IMR-90 (cell line): ENCODE measurements around the gene ASTN2. TPM values are rescaled to one million over a fixed set of nuclear protein-coding genes. Genes with fewer than 3 reads are reported as not detected.

ENCODE experiments used
- ATAC-seq: fragments of 200-7000 bp; cut with Tn5 transposase; 2 replicates; pipeline ENCODE4 v1.9.1; 2020; ENCODE audit warnings: low read depth, mild to moderate bottlenecking, moderate library complexity
- BruUV-seq: library from RNA; stranded (reverse); fragments of 400-500 nt; replicated peaks from 2 replicates; lab custom pipeline; 2021; lab: Mats Ljungman, UMichigan
- CTCF ChIA-PET: fragments of 300-600 bp; formaldehyde crosslinking; extraction: SDS; loops from one replicate; lab custom pipeline; 2021; ENCODE audit warnings: antibody characterized with exemption; lab: Yijun Ruan, JAX
- POLR2A ChIA-PET: fragments of 300-600 bp; sonication (Branson Sonifier 250); formaldehyde crosslinking; loops from one replicate; lab custom pipeline; 2022; ENCODE audit warnings: antibody characterized with exemption; ENCODE audit not compliant: unreplicated experiment; lab: Charles Lee
- DNase-seq: peaks from one replicate; pipeline ENCODE4 v3.0.0; 2013
- H2AFZ ChIP-seq: replicated peaks from 2 replicates; pipeline ENCODE3; 2013; ENCODE audit warnings: low read length, mild to moderate bottlenecking; ENCODE audit not compliant: poor library complexity
- H2AK5ac ChIP-seq: 2 replicates; pipeline ENCODE4 v1.6.1; 2013; ENCODE audit warnings: low read depth, low read length, inconsistent platforms
- H2AK9ac ChIP-seq: replicated peaks from 2 replicates; pipeline ENCODE3; 2013; ENCODE audit warnings: mild to moderate bottlenecking, low read depth, low read length, moderate library complexity; ENCODE audit not compliant: poor library complexity
- H2BK120ac ChIP-seq: 2 replicates; pipeline ENCODE4 v1.6.1; 2013; ENCODE audit warnings: low read depth, low read length, inconsistent platforms
- H2BK15ac ChIP-seq: 3 replicates; pipeline ENCODE4 v1.6.1; 2013; ENCODE audit warnings: low read depth, low read length, inconsistent platforms
- H2BK20ac ChIP-seq: 2 replicates; pipeline ENCODE4 v1.6.1; 2013; ENCODE audit warnings: low read depth, mild to moderate bottlenecking, inconsistent platforms, low read length, moderate library complexity
- H2BK5ac ChIP-seq: 2 replicates; pipeline ENCODE4 v1.6.1; 2013; ENCODE audit warnings: mild to moderate bottlenecking, low read depth, low read length, inconsistent platforms; ENCODE audit not compliant: poor library complexity, severe bottlenecking
- H3K14ac ChIP-seq: replicated peaks from 2 replicates; pipeline ENCODE4 v1.6.1; 2013; ENCODE audit warnings: low read depth, low read length, inconsistent platforms
- H3K18ac ChIP-seq: 2 replicates; pipeline ENCODE4 v1.6.1; 2013; ENCODE audit warnings: low read depth, low read length, control low read depth
- H3K23ac ChIP-seq: 2 replicates; pipeline ENCODE4 v1.6.1; 2013; ENCODE audit warnings: low read depth, low read length, inconsistent platforms
- H3K27ac ChIP-seq: 2 replicates; pipeline ENCODE4 v1.5.1; 2013; ENCODE audit warnings: mild to moderate bottlenecking, control low read depth, low read length; ENCODE audit not compliant: insufficient read depth
- H3K27me3 ChIP-seq: 2 replicates; pipeline ENCODE4 v1.6.1; 2013; ENCODE audit warnings: low read length; ENCODE audit not compliant: control insufficient read depth, insufficient read depth
- H3K36me3 ChIP-seq: 2 replicates; pipeline ENCODE4 v1.6.1; 2013; ENCODE audit warnings: low read length, mixed read lengths; ENCODE audit not compliant: control insufficient read depth, insufficient read depth
- H3K4ac ChIP-seq: 2 replicates; pipeline ENCODE4 v1.6.1; 2013; ENCODE audit warnings: low read depth, low read length, inconsistent platforms
- H3K4me1 ChIP-seq: 2 replicates; pipeline ENCODE4 v1.6.1; 2013; ENCODE audit warnings: low read length, mixed read lengths; ENCODE audit not compliant: control insufficient read depth, insufficient read depth
- H3K4me2 ChIP-seq: 2 replicates; pipeline ENCODE4 v1.6.1; 2013; ENCODE audit warnings: low read depth, mild to moderate bottlenecking, control low read depth, low read length, moderate library complexity
- H3K4me3 ChIP-seq: 2 replicates; pipeline ENCODE4 v1.5.1; 2013; ENCODE audit warnings: low read depth, mild to moderate bottlenecking, control low read depth, low read length, moderate library complexity; ENCODE audit not compliant: insufficient read depth
- H3K56ac ChIP-seq: 2 replicates; pipeline ENCODE4 v1.6.1; 2013; ENCODE audit warnings: low read length, inconsistent platforms; ENCODE audit not compliant: insufficient read depth; ENCODE audit errors: extremely low read depth
- H3K79me1 ChIP-seq, 2 experiments: 2 replicates each; pipeline ENCODE4 v1.6.1; 2013; ENCODE audit warnings: low read length in 2 of 2, inconsistent platforms in 1 of 2, low read depth in 1 of 2
- H3K9ac ChIP-seq: 2 replicates; pipeline ENCODE4 v1.6.1; 2013; ENCODE audit warnings: low read depth, low read length, control low read depth
- H3K9me1 ChIP-seq: 2 replicates; pipeline ENCODE4 v1.6.1; 2013; ENCODE audit warnings: low read length, inconsistent platforms; ENCODE audit not compliant: insufficient read depth
- H3K9me3 ChIP-seq: 2 replicates; pipeline ENCODE4 v1.6.1; 2013; ENCODE audit warnings: low read length; ENCODE audit not compliant: control insufficient read depth, insufficient read depth
- H4K20me1 ChIP-seq: 2 replicates; pipeline ENCODE4 v1.6.1; 2013; ENCODE audit warnings: low read length, inconsistent platforms; ENCODE audit not compliant: insufficient read depth
- H4K5ac ChIP-seq: 2 replicates; pipeline ENCODE4 v1.6.1; 2013; ENCODE audit warnings: mild to moderate bottlenecking, low read depth, low read length, control low read depth
- H4K8ac ChIP-seq, 2 experiments: 2 replicates each; pipeline ENCODE4 v1.6.1; 2013; ENCODE audit warnings: low read depth in 2 of 2, low read length in 2 of 2, control low read depth in 1 of 2, inconsistent platforms in 1 of 2
- H4K91ac ChIP-seq: 2 replicates; pipeline ENCODE4 v1.6.1; 2013; ENCODE audit warnings: low read depth, low read length, inconsistent platforms; ENCODE audit not compliant: insufficient read depth
- BHLHE40 ChIP-seq: fragments of 150-350 bp; IDR thresholded peaks from 2 replicates; pipeline ENCODE4 v1.6.1; 2016; ENCODE audit warnings: mild to moderate bottlenecking, low read depth, low read length
- CEBPB ChIP-seq: IDR thresholded peaks from 2 replicates; pipeline ENCODE4 v1.6.1; 2012; ENCODE audit warnings: low read depth, low read length, improper control_type of control experiment
- CHD1 ChIP-seq: IDR thresholded peaks from 2 replicates; pipeline ENCODE4 v1.6.1; 2012; ENCODE audit warnings: low read depth, low read length, improper control_type of control experiment
- ELK1 ChIP-seq: fragments of 150-350 bp; IDR thresholded peaks from 2 replicates; pipeline ENCODE4 v1.6.1; 2016; ENCODE audit warnings: low read depth, mild to moderate bottlenecking, low read length, moderate library complexity, borderline replicate concordance
- FOS ChIP-seq: fragments of 150-350 bp; IDR thresholded peaks from 2 replicates; pipeline ENCODE4 v1.6.1; 2016; ENCODE audit warnings: low read depth, low read length
- MAFK ChIP-seq: IDR thresholded peaks from 2 replicates; pipeline ENCODE4 v1.6.1; 2012; ENCODE audit warnings: low read depth, low read length, improper control_type of control experiment
- MAZ ChIP-seq: IDR thresholded peaks from 2 replicates; pipeline ENCODE4 v1.6.1; 2012; ENCODE audit warnings: low read depth, mild to moderate bottlenecking, low read length, improper control_type of control experiment, moderate library complexity, borderline replicate concordance
- MXI1 ChIP-seq: IDR thresholded peaks from 2 replicates; pipeline ENCODE4 v1.6.1; 2012; ENCODE audit warnings: low read depth, mild to moderate bottlenecking, low read length, moderate library complexity, borderline replicate concordance
- NFE2L2 ChIP-seq: fragments of 150-350 bp; IDR thresholded peaks from 2 replicates; pipeline ENCODE4 v1.6.1; 2016; ENCODE audit warnings: low read depth, mild to moderate bottlenecking, low read length
- POLR2A ChIP-seq: IDR thresholded peaks from 2 replicates; pipeline ENCODE4 v1.6.1; 2012; ENCODE audit warnings: mild to moderate bottlenecking, low read depth, low read length
- RAD21 ChIP-seq: IDR thresholded peaks from 2 replicates; pipeline ENCODE4 v1.6.1; 2012; ENCODE audit warnings: low read length, improper control_type of control experiment
- SMC3 ChIP-seq: fragments of 150-350 bp; IDR thresholded peaks from 2 replicates; pipeline ENCODE4 v1.6.1; 2016; ENCODE audit warnings: low read depth, mild to moderate bottlenecking, antibody characterized with exemption, low read length, moderate library complexity
- USF2 ChIP-seq: fragments of 150-350 bp; IDR thresholded peaks from 2 replicates; pipeline ENCODE4 v1.6.1; 2017; ENCODE audit warnings: mild to moderate bottlenecking, antibody characterized with exemption, low read length, low read depth
- WGBS, 2 experiments: methylation state at CpG; one replicate each; pipeline versions ENCODE4 v1.1.5 to v1.1.7; 2013; ENCODE audit warnings: missing lambda C conversion rate in 2 of 2; ENCODE audit not compliant: insufficient read length in 1 of 2; ENCODE audit errors: extremely low coverage in 2 of 2; 5-methylcytosine and 5-hydroxymethylcytosine counted together
- dilution Hi-C: fragments of 300-500 bp; cut with HindIII; formaldehyde crosslinking; loops from one replicate; pipeline ENCODE4 v1.14.3; 2018; ENCODE audit warnings: low sequenced_read_pairs; ENCODE audit not compliant: unreplicated experiment
- in situ Hi-C: fragments of 300-500 bp; cut with MboI; formaldehyde crosslinking; loops from 3 replicates; pipeline ENCODE4 v1.14.3; 2019; ENCODE audit warnings: low sequenced_read_pairs, inconsistent platforms, mixed read lengths
- intact Hi-C: fragments of 100-400 bp; cut with micrococcal nuclease; formaldehyde crosslinking; loops from 2 replicates; pipeline ENCODE4 v1.10.0; 2022
- polyA plus RNA-seq, 3 experiments: library from polyadenylated mRNA; depleted of rRNA; stranded (reverse); fragments of >200 nt; gene quantifications; 2 replicates each; pipeline ENCODE4 v1.2.3, GENCODE V29; 2012; ENCODE audit warnings: low replicate concordance in 1 of 3
- total RNA-seq: library from RNA; depleted of rRNA; stranded (reverse); fragments of >200 nt; gene quantifications from 2 replicates; pipeline ENCODE4 v1.2.3, GENCODE V29; 2012
- TF ChIP-seq, protein P1 (sequence below): conservative IDR thresholded peaks from 2 replicates; pipeline ENCODE4 v1.5.1; 2012; ENCODE audit warnings: mild to moderate bottlenecking, low read depth, low read length, improper control_type of control experiment

ASTN2 gene
- total and polyA plus RNA-seq, 2 of the 4 experiments (the other 2 are of a cell fraction), result 3.8 to 6.8 TPM

GRCh38 chr9:116641292-116642059 lies 773.4 kb downstream of the ASTN2 start:
- Histone ChIP-seq H3K9me1 (no peaks in the 10 kb centered on the region), H3K56ac (no peak overlapping the region), H3K4me3 (no peak overlapping the region), H4K20me1 (no peaks in the 10 kb centered on the region), H3K18ac (no peak overlapping the region), H2BK120ac (no peak overlapping the region), H4K91ac (no peak overlapping the region), H3K27ac (no peak overlapping the region), H2BK5ac (no peak overlapping the region), H2AK5ac (no peak overlapping the region), H3K9me3 (no peaks in the 10 kb centered on the region), H3K4ac (no peak overlapping the region), H3K23ac (no peak overlapping the region), H3K14ac (no peak overlapping the region), H4K8ac (no peak overlapping the region), H2BK20ac (no peak overlapping the region), H3K9ac (no peak overlapping the region), H4K5ac (no peak overlapping the region), H3K4me2 (no peak overlapping the region), H2AFZ (no peak overlapping the region), H2AK9ac (no peak overlapping the region), H3K27me3 (no peaks in the 10 kb centered on the region), H2BK15ac (no peak overlapping the region), H3K4me1 (peaks cover 6% of the 10 kb centered on the region), H3K79me1 (no peaks in the 10 kb centered on the region), H3K36me3 (no peaks in the 10 kb centered on the region)
- 100% methylated on average over 1 of the region's 2 CpGs; no CpG with 5 or more reads in 1 of the 2 experiments for WGBS, 2 experiments
- no TSS peak for BruUV-seq
- ATAC-seq (no peak), DNase-seq (no peak)
- in situ Hi-C loops (no loop called here), dilution Hi-C loops (no loop called here), intact Hi-C loops (loop anchor here (10.0 kb wide), 2 partner anchors 267 to 487 kb away; partner anchors contain the start of gene PAPPA)
- ChIA-PET CTCF (interaction anchor here (0.5 kb wide), 1 partner anchor 273 kb away, joined by 3 read pairs; no protein-coding TSS in a partner anchor), POLR2A (no interaction called here)
- TF ChIP-seq, protein P1, sequence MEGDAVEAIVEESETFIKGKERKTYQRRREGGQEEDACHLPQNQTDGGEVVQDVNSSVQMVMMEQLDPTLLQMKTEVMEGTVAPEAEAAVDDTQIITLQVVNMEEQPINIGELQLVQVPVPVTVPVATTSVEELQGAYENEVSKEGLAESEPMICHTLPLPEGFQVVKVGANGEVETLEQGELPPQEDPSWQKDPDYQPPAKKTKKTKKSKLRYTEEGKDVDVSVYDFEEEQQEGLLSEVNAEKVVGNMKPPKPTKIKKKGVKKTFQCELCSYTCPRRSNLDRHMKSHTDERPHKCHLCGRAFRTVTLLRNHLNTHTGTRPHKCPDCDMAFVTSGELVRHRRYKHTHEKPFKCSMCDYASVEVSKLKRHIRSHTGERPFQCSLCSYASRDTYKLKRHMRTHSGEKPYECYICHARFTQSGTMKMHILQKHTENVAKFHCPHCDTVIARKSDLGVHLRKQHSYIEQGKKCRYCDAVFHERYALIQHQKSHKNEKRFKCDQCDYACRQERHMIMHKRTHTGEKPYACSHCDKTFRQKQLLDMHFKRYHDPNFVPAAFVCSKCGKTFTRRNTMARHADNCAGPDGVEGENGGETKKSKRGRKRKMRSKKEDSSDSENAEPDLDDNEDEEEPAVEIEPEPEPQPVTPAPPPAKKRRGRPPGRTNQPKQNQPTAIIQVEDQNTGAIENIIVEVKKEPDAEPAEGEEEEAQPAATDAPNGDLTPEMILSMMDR, result no peak
- TF ChIP-seq MXI1 (no peak), MAFK (no peak), FOS (no peak), RAD21 (no peak), CEBPB (no peak), USF2 (no peak), BHLHE40 (no peak), ELK1 (no peak), SMC3 (no peak), MAZ (no peak), POLR2A (no peak), NFE2L2 (no peak), CHD1 (no peak)
